ENCODE results near the gene CYP2F1. TPM values are rescaled to one million over a fixed set of nuclear protein-coding genes. Genes with fewer than 3 reads are reported as not detected.

The CYP2F1 gene
- total RNA-seq, 1 donor from 2014 or later = not detected

- no peak for DNase-seq (ENCODE audit: low spot score in 2 of 2)
- no peak for FAIRE-seq
Measured at GRCh38 chr19:41174297-41174928, 60.2 kb downstream of the CYP2F1 start.

- FAIRE-seq (no peak), DNase-seq (ENCODE audit: low spot score in 2 of 2) (no peak)
Measured at GRCh38 chr19:41175801-41176777, 61.9 kb downstream of the CYP2F1 start.

Other genes starting within 250 kb of the CYP2F1 start
- gene CYP2A7, start 232.2 kb upstream of the CYP2F1 start, total RNA-seq = not detected
- not detected for gene CYP2B6, start 123.2 kb upstream of the CYP2F1 start, total RNA-seq
- gene CYP2A13, start 26.0 kb upstream of the CYP2F1 start, total RNA-seq = not detected
- 0.41 TPM for gene CYP2S1, start 78.8 kb downstream of the CYP2F1 start, total RNA-seq
- 4.9 TPM for gene AXL, start 104.8 kb downstream of the CYP2F1 start, total RNA-seq
- gene HNRNPUL1, start 149.9 kb downstream of the CYP2F1 start, total RNA-seq = 51.8 TPM
- gene CCDC97, start 195.7 kb downstream of the CYP2F1 start, total RNA-seq = 4.1 TPM
- gene TGFB1, start 239.5 kb downstream of the CYP2F1 start, total RNA-seq = 0.41 TPM
- gene B9D2, start 249.7 kb downstream of the CYP2F1 start, total RNA-seq = 5.3 TPM